ENCODE data around the gene THEM4.
"Not testable (repeated sequence)": the region's sequence is repeated elsewhere in the genome, so short reads cannot be mapped to it uniquely, and the experiment has no call there.

THEM4 gene

GRCh38 chr1:151918156-151918555 lies 8.8 kb upstream of the THEM4 start:
- H3K27me3 Mint-ChIP-seq = peaks cover 11% of the 10 kb centered on the region
- H3K9me3 Mint-ChIP-seq = no peaks in the 10 kb centered on the region
- H3K4me1 Mint-ChIP-seq = peaks cover 4% of the 10 kb centered on the region
- H3K4me3 Mint-ChIP-seq = no peak overlapping the region
- no peak overlapping the region for H3K27ac Mint-ChIP-seq
- CTCF ChIA-PET = interaction anchor here (1.3 kb wide), 1 partner anchor 15 kb away, joined by 3 read pairs; no protein-coding TSS in a partner anchor
- DNase-seq = no peak
- H3K36me3 Mint-ChIP-seq = no peaks in the 10 kb centered on the region

GRCh38 chr1:151916726-151917370 lies 7.5 kb upstream of the THEM4 start:
- Mint-ChIP-seq H3K27ac (no peak overlapping the region), H3K4me3 (no peak overlapping the region), H3K4me1 (peaks cover 4% of the 10 kb centered on the region), H3K27me3 (peaks cover 11% of the 10 kb centered on the region), H3K36me3 (no peaks in the 10 kb centered on the region), H3K9me3 (no peaks in the 10 kb centered on the region)
- CTCF ChIA-PET = interaction anchor here (1.1 kb wide), 1 partner anchor 117 kb away, joined by 3 read pairs; no protein-coding TSS in a partner anchor
- DNase-seq = no peak

GRCh38 chr1:151915061-151915686 lies 5.9 kb upstream of the THEM4 start:
- Mint-ChIP-seq H3K4me1 (peaks cover 2% of the 10 kb centered on the region), H3K27ac (no peak overlapping the region), H3K36me3 (no peaks in the 10 kb centered on the region), H3K27me3 (peaks cover 11% of the 10 kb centered on the region), H3K9me3 (no peaks in the 10 kb centered on the region), H3K4me3 (no peak overlapping the region)
- DNase-seq = no peak
- CTCF ChIA-PET = interaction anchor here (0.9 kb wide), 2 partner anchors 14 to 34 kb away, joined by 3 to 5 read pairs; no protein-coding TSS in a partner anchor

GRCh38 chr1:151914076-151914475 lies 4.8 kb upstream of the THEM4 start:
- H3K9me3 Mint-ChIP-seq = no peaks in the 10 kb centered on the region
- no peaks in the 10 kb centered on the region for H3K36me3 Mint-ChIP-seq
- no peak for DNase-seq
- H3K27ac Mint-ChIP-seq = no peak overlapping the region
- peaks cover 15% of the 10 kb centered on the region for H3K27me3 Mint-ChIP-seq
- H3K4me1 Mint-ChIP-seq = peaks cover 6% of the 10 kb centered on the region
- CTCF ChIA-PET = interaction anchor here (0.9 to 1.1 kb wide), 2 partner anchors 14 to 33 kb away, joined by 3 to 5 read pairs; no protein-coding TSS in a partner anchor
- no peak overlapping the region for H3K4me3 Mint-ChIP-seq

- H3K4me1 Mint-ChIP-seq = peaks cover 15% of the 10 kb centered on the region
- no peak overlapping the region for H3K4me3 Mint-ChIP-seq
- H3K36me3 Mint-ChIP-seq = peaks cover 9% of the 10 kb centered on the region
- no peak overlapping the region for H3K27ac Mint-ChIP-seq
- no peak for DNase-seq
- peaks cover 7% of the 10 kb centered on the region for H3K9me3 Mint-ChIP-seq
- H3K27me3 Mint-ChIP-seq = peaks cover 15% of the 10 kb centered on the region
- CTCF ChIA-PET = no interaction called here
These were observed 3.7 kb upstream of the THEM4 start for GRCh38 chr1:151912973-151913372.

- peaks cover 48% of the 10 kb centered on the region for H3K36me3 Mint-ChIP-seq
- H3K9me3 Mint-ChIP-seq = peaks cover 29% of the 10 kb centered on the region
- peaks cover 56% of the 10 kb centered on the region for H3K4me1 Mint-ChIP-seq
- H3K27me3 Mint-ChIP-seq = peaks cover 4% of the 10 kb centered on the region
- peak overlapping the region; percentile 82 for H3K27ac Mint-ChIP-seq
- peak overlapping the region; percentile 82 for H3K4me3 Mint-ChIP-seq
- CTCF ChIA-PET = interaction anchor here (1.2 to 3.4 kb wide), 6 partner anchors 9 to 92 kb away, joined by 3 to 14 read pairs (median 4); no protein-coding TSS in a partner anchor
- no peak for DNase-seq
These were observed 1.1 kb downstream of the THEM4 start for GRCh38 chr1:151908228-151908691.

- CTCF ChIA-PET = interaction anchor here (1.1 to 3.4 kb wide), 7 partner anchors 8 to 92 kb away, joined by 3 to 14 read pairs (median 3); no protein-coding TSS in a partner anchor
- Mint-ChIP-seq H3K36me3 (peaks cover 48% of the 10 kb centered on the region), H3K27ac (peak overlapping the region; percentile 82), H3K9me3 (peaks cover 29% of the 10 kb centered on the region), H3K4me1 (peaks cover 56% of the 10 kb centered on the region), H3K27me3 (peaks cover 4% of the 10 kb centered on the region), H3K4me3 (peak overlapping the region; percentile 82)
- DNase-seq = peak; percentile 29
These were observed 1.8 kb downstream of the THEM4 start for GRCh38 chr1:151907363-151908139.

GRCh38 chr1:151906324-151906645 lies 3.0 kb downstream of the THEM4 start:
- DNase-seq, CTCF ChIA-PET, H3K27me3 Mint-ChIP-seq, H3K4me3 Mint-ChIP-seq: not testable (repeated sequence)
- H3K4me1 Mint-ChIP-seq = peaks cover 62% of the 10 kb centered on the region
- H3K9me3 Mint-ChIP-seq = peaks cover 36% of the 10 kb centered on the region
- H3K27ac Mint-ChIP-seq = peak overlapping the region; percentile 76
- peaks cover 57% of the 10 kb centered on the region for H3K36me3 Mint-ChIP-seq

- not testable (repeated sequence) for H3K27me3 Mint-ChIP-seq
- peaks cover 66% of the 10 kb centered on the region for H3K4me1 Mint-ChIP-seq
- peak overlapping the region; percentile 94 for H3K27ac Mint-ChIP-seq
- H3K36me3 Mint-ChIP-seq = peaks cover 61% of the 10 kb centered on the region
- peaks cover 40% of the 10 kb centered on the region for H3K9me3 Mint-ChIP-seq
- CTCF ChIA-PET = interaction anchor here (0.7 to 1.7 kb wide), 5 partner anchors 11 to 682 kb away, joined by 3 to 5 read pairs (median 4); no protein-coding TSS in a partner anchor
- peak overlapping the region; percentile 42 for H3K4me3 Mint-ChIP-seq
- DNase-seq = peak; percentile 31
These were observed 3.6 kb downstream of the THEM4 start for GRCh38 chr1:151905443-151906323.

GRCh38 chr1:151905070-151905442 lies 4.3 kb downstream of the THEM4 start:
- H3K4me3 Mint-ChIP-seq = peak overlapping the region; percentile 31
- H3K27ac Mint-ChIP-seq = peak overlapping the region; percentile 94
- peaks cover 45% of the 10 kb centered on the region for H3K9me3 Mint-ChIP-seq
- H3K36me3 Mint-ChIP-seq = peaks cover 66% of the 10 kb centered on the region
- H3K4me1 Mint-ChIP-seq = peaks cover 69% of the 10 kb centered on the region
- CTCF ChIA-PET = interaction anchor here (0.7 to 1.7 kb wide), 6 partner anchors 10 to 682 kb away, joined by 3 to 5 read pairs (median 4); no protein-coding TSS in a partner anchor
- peak; percentile 71 for DNase-seq
- H3K27me3 Mint-ChIP-seq = peaks cover 4% of the 10 kb centered on the region

- Mint-ChIP-seq H3K36me3 (peaks cover 71% of the 10 kb centered on the region), H3K27ac (no peak overlapping the region), H3K4me1 (peaks cover 76% of the 10 kb centered on the region), H3K9me3 (peaks cover 49% of the 10 kb centered on the region), H3K4me3 (no peak overlapping the region), H3K27me3 (no peaks in the 10 kb centered on the region)
- no peak for DNase-seq
- CTCF ChIA-PET = no interaction called here
These were observed 6.5 kb downstream of the THEM4 start for GRCh38 chr1:151902858-151903257.

GRCh38 chr1:151900804-151901203 lies 8.5 kb downstream of the THEM4 start:
- Mint-ChIP-seq H3K36me3 (peaks cover 57% of the 10 kb centered on the region), H3K4me1 (peaks cover 76% of the 10 kb centered on the region), H3K9me3 (peaks cover 39% of the 10 kb centered on the region)
- CTCF ChIA-PET = interaction anchor here (1.4 to 3.2 kb wide), 2 partner anchors 8 to 10 kb away, joined by 5 to 13 read pairs; partner anchors contain the start of gene THEM4
- not testable (repeated sequence) for DNase-seq, H3K27me3 Mint-ChIP-seq, H3K4me3 Mint-ChIP-seq, H3K27ac Mint-ChIP-seq

- H3K27me3 Mint-ChIP-seq = no peaks in the 10 kb centered on the region
- peak overlapping the region; percentile 52 for H3K4me3 Mint-ChIP-seq
- H3K27ac Mint-ChIP-seq = peak overlapping the region; percentile 93
- peak; percentile 69 for DNase-seq
- H3K9me3 Mint-ChIP-seq = peaks cover 29% of the 10 kb centered on the region
- H3K4me1 Mint-ChIP-seq = peaks cover 58% of the 10 kb centered on the region
- CTCF ChIA-PET = interaction anchor here (0.8 to 3.7 kb wide), 7 partner anchors 9 to 105 kb away, joined by 3 to 21 read pairs (median 5); partner anchors contain the start of gene THEM4
- H3K36me3 Mint-ChIP-seq = peaks cover 48% of the 10 kb centered on the region
These were observed 10.8 kb downstream of the THEM4 start for GRCh38 chr1:151898519-151898991.

Data from activated naive CD4-positive, alpha-beta T cell treated with anti-CD3 and anti-CD28 coated beads, Interleukin-2, amount 10 ng/mL, durations not matched to agents 7 days and 5 days (primary cell).